Activated CD4-positive, alpha-beta T cell treated with anti-CD3 and anti-CD28 coated beads for 1 hour (primary cell): ENCODE measurements around the gene ATXN2L.
"Not testable (repeated sequence)": the region's sequence is repeated elsewhere in the genome, so short reads cannot be mapped to it uniquely, and the experiment has no call there.

ENCODE experiments used
- DNase-seq: peaks from one replicate; pipeline ENCODE4 v3.0.0-alpha.2; 2020

Gene ATXN2L

DNA sequence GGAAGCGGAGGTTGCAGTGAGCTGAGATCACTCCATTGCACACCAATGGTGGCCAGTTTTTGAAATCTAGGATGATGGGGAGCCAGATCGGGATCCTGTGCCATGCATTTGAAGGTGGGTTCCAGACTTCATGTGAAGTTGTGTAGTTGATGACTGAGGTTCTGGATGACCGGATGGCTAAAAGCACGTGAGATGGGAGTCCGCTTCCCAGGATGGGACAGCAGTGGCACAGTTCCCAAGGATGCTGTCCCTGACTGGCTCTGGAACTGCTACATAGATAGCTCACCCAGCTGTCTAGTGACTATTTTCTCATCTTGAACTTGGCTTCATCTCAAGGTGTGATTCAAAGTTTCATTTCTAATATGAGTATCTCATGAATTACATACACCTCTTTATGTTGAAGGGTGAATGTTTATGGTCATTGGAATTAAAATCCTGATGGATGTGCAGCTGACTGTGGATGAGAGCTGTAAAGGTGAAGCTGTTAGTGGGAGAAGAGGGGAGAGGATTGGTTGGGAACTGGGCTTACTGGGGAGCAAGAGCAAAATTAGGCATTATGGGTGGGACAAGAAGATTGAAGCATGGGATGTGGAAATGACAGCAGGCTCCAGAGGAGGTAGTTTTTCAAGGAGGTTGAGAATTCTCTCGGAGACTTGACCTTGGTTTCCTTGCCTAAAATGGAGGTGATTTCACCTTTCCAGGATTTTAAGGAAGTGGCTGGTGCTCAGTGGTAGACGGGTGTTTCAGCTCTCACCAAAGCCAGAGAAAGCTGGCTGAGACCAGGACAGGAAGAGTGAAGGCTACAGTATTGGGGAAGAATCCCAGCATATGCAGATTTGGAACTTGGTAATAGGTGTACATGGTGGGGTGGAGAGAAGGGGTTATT lies 15.1 kb downstream of the ATXN2L start:
- DNase-seq: no peak

- no peak for DNase-seq
Observed at GRCh38 chr16:28838558-28838918, 15.7 kb downstream of the ATXN2L start.

DNA sequence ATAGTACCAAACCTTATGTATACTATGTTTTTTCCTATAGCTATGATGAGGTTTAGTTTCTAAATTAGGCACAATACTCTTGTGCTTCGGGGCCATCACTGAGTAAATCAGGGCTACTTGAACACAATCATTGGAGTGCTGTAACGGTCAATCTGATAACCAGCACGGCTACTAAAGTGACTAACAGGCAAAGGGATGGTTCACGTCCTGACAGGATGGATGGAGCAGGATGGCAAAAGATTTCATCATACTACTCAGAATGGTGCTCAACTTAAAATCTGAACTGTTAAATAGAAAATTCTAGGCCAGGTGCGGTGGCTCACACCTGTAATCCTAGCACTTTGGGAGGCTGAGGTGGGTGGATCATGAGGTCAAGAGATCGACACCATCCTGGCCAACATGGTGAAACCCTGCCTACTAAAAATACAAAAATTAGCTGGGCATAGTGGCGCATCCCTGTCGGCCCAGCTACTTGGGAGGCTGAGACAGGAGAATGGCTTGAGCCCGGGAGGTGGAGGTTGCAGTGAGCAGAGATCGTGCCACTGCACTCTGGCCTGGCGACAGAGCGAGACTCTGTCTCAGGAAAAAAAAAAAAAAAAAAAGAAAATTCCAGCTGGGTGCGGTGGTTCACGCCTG lies 16.3 kb downstream of the ATXN2L start:
- no peak for DNase-seq

GRCh38 chr16:28839899-28840298 lies 17.1 kb downstream of the ATXN2L start:
- no peak for DNase-seq

DNA sequence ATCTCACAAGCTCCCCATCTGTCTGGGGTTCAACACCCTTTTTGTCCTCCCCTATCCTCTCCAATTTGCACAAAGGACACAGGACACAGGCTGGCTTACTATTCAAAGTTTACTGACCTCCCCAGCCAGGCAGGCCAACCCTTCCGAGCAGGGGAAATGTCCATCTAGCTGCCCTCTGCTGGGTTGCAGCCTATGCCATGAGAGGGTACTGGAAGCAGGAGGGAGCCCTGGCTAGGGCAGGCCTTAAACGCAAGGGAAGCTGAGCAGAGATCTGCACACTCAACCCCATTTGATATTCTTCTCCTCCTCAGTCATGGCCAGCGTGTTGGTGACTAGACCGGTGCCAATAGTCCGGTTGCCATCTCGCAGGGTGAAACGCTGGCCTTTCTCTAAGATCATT lies 19.9 kb downstream of the ATXN2L start:
- DNase-seq: no peak

DNA sequence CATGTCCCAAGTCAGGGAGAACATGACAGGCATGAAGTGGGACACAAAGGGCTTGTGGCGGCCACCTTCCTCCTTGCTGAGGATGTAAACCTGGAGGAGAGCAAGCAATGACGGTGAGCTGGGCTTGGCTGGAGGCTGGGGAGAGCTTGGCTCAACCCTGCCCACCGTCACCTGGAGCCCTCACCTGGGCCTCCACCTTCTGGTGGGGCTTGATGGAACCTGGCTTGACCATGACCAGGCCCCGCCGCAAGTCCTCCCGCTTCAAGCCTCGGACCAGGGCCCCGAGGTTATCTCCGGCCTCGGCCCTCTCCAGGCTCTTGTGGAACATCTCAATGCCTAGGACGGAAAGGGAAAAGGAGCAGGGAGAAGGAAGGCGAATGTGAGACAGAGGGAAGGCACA lies 21.0 kb downstream of the ATXN2L start:
- DNase-seq: no peak

DNA sequence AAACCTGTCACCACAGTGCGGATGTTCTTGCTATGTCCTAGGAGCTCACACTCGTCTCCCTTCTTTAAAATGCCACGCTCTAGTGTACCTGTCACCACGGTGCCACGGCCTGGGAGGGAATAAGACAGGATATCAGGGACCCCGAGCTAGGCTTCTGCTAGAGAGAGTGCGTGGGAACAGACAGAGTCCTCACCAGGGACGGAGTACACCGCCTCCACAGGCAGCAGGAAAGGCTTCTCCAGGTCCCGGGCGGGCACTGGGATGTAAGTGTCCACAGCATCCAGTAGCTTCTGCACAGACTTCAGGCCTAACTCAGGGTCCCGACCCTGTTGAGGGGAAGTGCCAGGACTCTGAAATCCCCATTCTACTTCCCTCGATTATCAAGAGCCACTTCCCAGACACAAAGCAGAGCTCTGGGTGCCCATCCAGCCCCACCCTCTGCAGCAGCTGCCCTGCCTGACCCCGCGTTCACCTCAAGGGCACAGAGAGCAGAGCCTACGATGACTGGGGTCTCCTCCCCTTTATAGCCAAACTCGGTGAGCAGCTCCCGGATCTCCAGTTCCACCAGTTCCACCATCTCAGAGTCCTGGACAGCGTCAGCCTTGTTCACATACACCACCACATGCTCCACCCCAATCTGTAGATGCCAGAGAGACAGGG lies 21.6 kb downstream of the ATXN2L start:
- no peak for DNase-seq

DNA sequence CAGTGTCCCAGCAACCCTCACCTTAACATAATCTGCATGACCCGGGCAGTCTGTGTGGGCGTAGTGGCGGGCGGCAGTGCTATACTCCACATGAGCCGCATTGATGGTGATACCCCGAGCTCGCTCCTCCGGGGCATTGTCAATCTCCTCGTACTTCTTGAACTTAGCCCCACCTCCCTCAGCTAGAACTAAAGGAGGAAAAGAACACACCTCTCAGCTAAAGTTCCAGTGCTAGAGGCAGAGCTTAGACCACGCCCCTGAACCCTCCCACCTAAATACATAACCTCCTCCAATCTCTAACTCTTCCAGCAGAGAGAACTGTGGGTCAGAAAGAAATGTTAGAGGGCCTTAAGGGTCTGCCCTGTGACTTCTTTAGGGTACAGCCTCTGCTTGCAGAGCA lies 22.5 kb downstream of the ATXN2L start:
- no peak for DNase-seq

DNA sequence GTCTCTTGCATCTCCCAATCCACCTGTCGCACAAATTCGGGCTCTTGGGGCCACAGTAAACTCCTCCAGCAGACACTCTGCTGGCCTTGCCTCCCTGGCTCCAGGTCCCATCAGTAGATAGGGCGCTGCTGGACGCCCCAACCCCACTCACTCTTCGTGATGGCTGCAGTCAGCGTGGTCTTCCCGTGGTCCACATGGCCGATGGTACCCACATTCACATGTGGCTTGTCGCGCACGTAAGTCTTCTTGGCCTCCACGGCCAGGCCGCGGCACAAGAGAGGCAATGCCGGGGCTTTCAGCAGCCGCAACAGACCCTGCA lies 22.9 kb downstream of the ATXN2L start:
- DNase-seq: no peak

DNA sequence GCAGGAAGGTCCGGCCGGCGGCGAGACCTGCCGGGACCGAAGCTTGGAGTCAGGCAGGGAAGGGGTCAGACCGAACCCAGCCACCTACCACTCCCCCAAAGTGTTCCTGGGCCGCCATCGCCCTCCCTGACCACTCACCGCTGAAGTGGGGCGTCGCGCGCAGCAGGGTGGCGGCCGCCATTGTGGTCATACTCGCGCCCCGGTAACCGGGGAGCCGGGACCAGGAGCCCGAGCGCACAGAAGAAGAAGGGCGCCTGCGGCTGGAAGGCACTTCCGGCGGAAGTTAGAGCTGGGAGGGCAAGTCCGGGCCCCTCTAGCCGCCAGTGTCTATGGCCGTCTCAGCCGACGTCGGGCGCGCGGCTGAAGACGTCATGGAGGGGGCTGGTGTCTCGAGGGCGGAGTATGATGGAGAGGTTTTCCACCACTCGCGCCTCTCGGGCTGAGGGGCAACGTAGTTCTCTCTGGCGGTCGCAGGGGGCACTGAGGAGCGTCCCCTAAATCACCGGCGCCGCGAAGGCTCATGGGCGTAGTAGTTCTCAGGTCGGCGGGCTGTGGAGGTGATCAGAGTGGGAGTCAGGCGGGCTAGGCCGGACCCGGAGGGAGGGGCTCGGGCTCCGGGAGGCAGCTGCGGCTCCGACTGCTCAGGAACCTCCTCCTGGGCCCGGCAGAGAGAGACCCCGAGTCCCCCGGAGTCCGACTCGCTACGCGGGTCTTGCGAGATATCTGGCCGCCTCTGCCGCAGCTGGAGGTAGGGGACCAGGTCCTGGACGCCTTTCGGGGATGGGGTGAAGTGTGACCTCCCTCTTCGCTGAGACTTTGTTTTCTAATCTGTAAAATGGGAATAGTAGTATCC lies 23.5 kb downstream of the ATXN2L start, which contains the start of gene TUFM:
Gene TUFM, minus strand, starts transcription at position 269 of the 853 bp plus-strand sequence. Its CDS starts 79 bp downstream, at position 190.
- DNase-seq: peak; percentile 98

GRCh38 chr16:28846933-28847273 lies 24.1 kb downstream of the ATXN2L start:
- DNase-seq: no peak

- no peak for DNase-seq
Observed at GRCh38 chr16:28858421-28858820, 35.6 kb downstream of the ATXN2L start.

- DNase-seq: no peak
Observed at GRCh38 chr16:28859326-28859725, 36.5 kb downstream of the ATXN2L start.

GRCh38 chr16:28863929-28864793 lies 41.4 kb downstream of the ATXN2L start:
- DNase-seq: no peak

- DNase-seq: no peak
Observed at GRCh38 chr16:28865001-28865688, 42.3 kb downstream of the ATXN2L start.

- no peak for DNase-seq
Observed at GRCh38 chr16:28865722-28866453, 43.1 kb downstream of the ATXN2L start.

- no peak for DNase-seq
Observed at GRCh38 chr16:28866454-28866804, 43.6 kb downstream of the ATXN2L start.

GRCh38 chr16:28867241-28867640 lies 44.4 kb downstream of the ATXN2L start:
- DNase-seq: no peak

DNA sequence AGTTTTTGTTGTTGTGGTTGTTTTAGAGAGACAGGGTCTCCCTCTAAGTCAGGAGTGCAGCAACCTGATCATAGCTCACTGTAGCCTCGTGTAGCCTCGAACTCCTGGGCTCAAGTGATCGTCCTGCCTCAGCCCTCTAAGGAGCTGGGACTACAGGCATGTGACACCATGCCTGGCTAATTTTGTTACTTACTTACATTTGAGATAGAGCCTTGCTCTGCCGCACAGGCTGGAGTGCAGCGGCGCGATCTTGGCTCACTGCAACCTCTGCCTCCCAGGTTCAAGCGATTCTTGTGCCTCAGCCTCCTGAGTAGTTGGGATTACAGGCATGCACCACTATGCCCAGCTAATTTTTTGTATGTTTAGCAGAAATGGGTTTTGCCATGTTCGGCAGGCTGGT lies 44.8 kb downstream of the ATXN2L start:
- DNase-seq: not testable (repeated sequence)

- DNase-seq: no peak
Observed at GRCh38 chr16:28869201-28869600, 46.4 kb downstream of the ATXN2L start.

- no peak for DNase-seq
Observed at GRCh38 chr16:28872952-28873351, 50.2 kb downstream of the ATXN2L start.
